K562 (cell line): ENCODE measurements around the gene BANP.

ENCODE experiments used
- BACH1 ChIP-seq: fragments of 200-800 bp; sonication (Bioruptor generic); IDR thresholded peaks from 2 replicates; pipeline ENCODE4 v1.6.1; 2016; ENCODE audit warnings: missing genetic modification characterization, missing compliant biosample characterization
- BCLAF1 ChIP-seq, 2 experiments: fragments of 450-650 bp in 1 of 2; IDR thresholded peaks; 2 replicates each; pipeline ENCODE4 v1.6.1; 2011 to 2017; ENCODE audit warnings: low read depth in 2 of 2, antibody characterized with exemption in 1 of 2, borderline replicate concordance in 1 of 2, low read length in 1 of 2, mild to moderate bottlenecking in 1 of 2, mixed read lengths in 1 of 2; ENCODE audit not compliant: control insufficient read depth in 1 of 2
- ELF4 ChIP-seq: fragments of 450-650 bp; formaldehyde crosslinking; IDR thresholded peaks from 2 replicates; pipeline ENCODE4 v1.4.0; 2022; ENCODE audit warnings: missing genetic modification characterization
- NBN ChIP-seq: fragments of 450-650 bp; IDR thresholded peaks from 2 replicates; pipeline ENCODE4 v1.6.1; 2016; ENCODE audit warnings: low read depth, mild to moderate bottlenecking
- POU5F1 ChIP-seq: fragments of 150-350 bp; IDR thresholded peaks from 2 replicates; pipeline ENCODE4 v1.6.1; 2014; ENCODE audit warnings: borderline replicate concordance, low read length, low read depth, mild to moderate bottlenecking; ENCODE audit not compliant: partially characterized antibody
- SIN3A ChIP-seq, 2 experiments: fragments of 150-350 bp in 1 of 2; IDR thresholded peaks; 2 replicates each; pipeline ENCODE4 v1.6.1; 2011 to 2016; ENCODE audit warnings: borderline replicate concordance in 2 of 2, low read depth in 2 of 2, low read length in 2 of 2, mild to moderate bottlenecking in 2 of 2, moderate library complexity in 2 of 2; ENCODE audit not compliant: control insufficient read depth in 1 of 2
- TCF7L2 ChIP-seq: fragments of 150-350 bp; IDR thresholded peaks from 2 replicates; pipeline ENCODE4 v1.6.1; 2016; ENCODE audit warnings: low read depth, mild to moderate bottlenecking, low read length, moderate library complexity
- ZBTB34 ChIP-seq: fragments of 250-450 bp; sonication (Bioruptor Pico); IDR thresholded peaks from 2 replicates; pipeline ENCODE4 v1.8.0; 2021; ENCODE audit warnings: mild to moderate bottlenecking, moderate library complexity
- ZNF24 ChIP-seq: fragments of 450-650 bp; IDR thresholded peaks from 2 replicates; pipeline ENCODE4 v1.6.1; 2016
- ZNF324 ChIP-seq: fragments of 250-450 bp; sonication (Bioruptor Pico); IDR thresholded peaks from 2 replicates; pipeline ENCODE4 v1.4.0; 2020; ENCODE audit warnings: mild to moderate bottlenecking
- ZNF57 ChIP-seq: fragments of 450-650 bp; formaldehyde crosslinking; IDR thresholded peaks from 2 replicates; pipeline ENCODE4 v1.4.0; 2020; ENCODE audit warnings: mild to moderate bottlenecking, moderate library complexity
- ZNF707 ChIP-seq: fragments of 250-450 bp; sonication (Bioruptor Pico); conservative IDR thresholded peaks from 2 replicates; pipeline ENCODE4 v1.8.0; 2022; ENCODE audit warnings: inconsistent platforms, mild to moderate bottlenecking, moderate library complexity
- TF ChIP-seq, protein P1 (sequence below): fragments of 450-650 bp; formaldehyde crosslinking; IDR thresholded peaks from 2 replicates; pipeline ENCODE4 v1.4.0; 2022; ENCODE audit warnings: missing genetic modification characterization
- TF ChIP-seq, protein P2 (sequence below): sonication (generic); formaldehyde crosslinking; IDR thresholded peaks from 2 replicates; pipeline ENCODE4 v1.8.0; 2023; ENCODE audit warnings: mild to moderate bottlenecking, missing genetic modification reagents

GRCh38 chr16:87947356-87948118 is 3.7 kb upstream of the BANP start:
- TF ChIP-seq BCLAF1 (IDR thresholded peaks at IDR 0.05; ENCODE audit: borderline replicate concordance in 1 of 2, control insufficient read depth in 1 of 2, low read depth in 2 of 2, low read length in 1 of 2), result no peak
- TF ChIP-seq, protein P1, sequence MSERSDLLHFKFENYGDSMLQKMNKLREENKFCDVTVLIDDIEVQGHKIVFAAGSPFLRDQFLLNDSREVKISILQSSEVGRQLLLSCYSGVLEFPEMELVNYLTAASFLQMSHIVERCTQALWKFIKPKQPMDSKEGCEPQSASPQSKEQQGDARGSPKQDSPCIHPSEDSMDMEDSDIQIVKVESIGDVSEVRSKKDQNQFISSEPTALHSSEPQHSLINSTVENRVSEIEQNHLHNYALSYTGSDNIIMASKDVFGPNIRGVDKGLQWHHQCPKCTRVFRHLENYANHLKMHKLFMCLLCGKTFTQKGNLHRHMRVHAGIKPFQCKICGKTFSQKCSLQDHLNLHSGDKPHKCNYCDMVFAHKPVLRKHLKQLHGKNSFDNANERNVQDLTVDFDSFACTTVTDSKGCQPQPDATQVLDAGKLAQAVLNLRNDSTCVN (CRISPR knock-in tag), result no peak
- TF ChIP-seq ZNF24, result no peak
- no peak for TF ChIP-seq ZNF57
- no peak for TF ChIP-seq SIN3A (IDR thresholded peaks at IDR 0.05; ENCODE audit: borderline replicate concordance in 2 of 2, control insufficient read depth in 1 of 2, low read depth in 2 of 2, low read length in 2 of 2)
- no peak for TF ChIP-seq ELF4
- TF ChIP-seq, protein P2, sequence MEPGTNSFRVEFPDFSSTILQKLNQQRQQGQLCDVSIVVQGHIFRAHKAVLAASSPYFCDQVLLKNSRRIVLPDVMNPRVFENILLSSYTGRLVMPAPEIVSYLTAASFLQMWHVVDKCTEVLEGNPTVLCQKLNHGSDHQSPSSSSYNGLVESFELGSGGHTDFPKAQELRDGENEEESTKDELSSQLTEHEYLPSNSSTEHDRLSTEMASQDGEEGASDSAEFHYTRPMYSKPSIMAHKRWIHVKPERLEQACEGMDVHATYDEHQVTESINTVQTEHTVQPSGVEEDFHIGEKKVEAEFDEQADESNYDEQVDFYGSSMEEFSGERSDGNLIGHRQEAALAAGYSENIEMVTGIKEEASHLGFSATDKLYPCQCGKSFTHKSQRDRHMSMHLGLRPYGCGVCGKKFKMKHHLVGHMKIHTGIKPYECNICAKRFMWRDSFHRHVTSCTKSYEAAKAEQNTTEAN (CRISPR knock-in tag), result no peak
- no peak for TF ChIP-seq BACH1 (tag)
- no peak for TF ChIP-seq POU5F1
- TF ChIP-seq NBN, result no peak
- no peak for TF ChIP-seq ZNF324
- TF ChIP-seq ZNF707, result no peak
- TF ChIP-seq ZBTB34 (CRISPR knock-in tag), result no peak
- no peak for TF ChIP-seq TCF7L2
